Ramos (cell line): ENCODE data around the gene OR6K2.

ENCODE experiments used
- in situ Hi-C: fragments of 300-500 bp; cut with MboI; formaldehyde crosslinking; loops from one replicate; pipeline ENCODE4 v1.14.3; 2022; ENCODE audit warnings: low sequenced_read_pairs; ENCODE audit not compliant: unreplicated experiment

The OR6K2 gene

GRCh38 chr1:158686111-158687009 is 14.1 kb downstream of the OR6K2 start, which contains the start of gene SPTA1:
SPTA1 (minus strand) TSS chr1:158686715; CDS start chr1:158686517, 198 bp downstream.
- in situ Hi-C loops: no loop called here

DNA sequence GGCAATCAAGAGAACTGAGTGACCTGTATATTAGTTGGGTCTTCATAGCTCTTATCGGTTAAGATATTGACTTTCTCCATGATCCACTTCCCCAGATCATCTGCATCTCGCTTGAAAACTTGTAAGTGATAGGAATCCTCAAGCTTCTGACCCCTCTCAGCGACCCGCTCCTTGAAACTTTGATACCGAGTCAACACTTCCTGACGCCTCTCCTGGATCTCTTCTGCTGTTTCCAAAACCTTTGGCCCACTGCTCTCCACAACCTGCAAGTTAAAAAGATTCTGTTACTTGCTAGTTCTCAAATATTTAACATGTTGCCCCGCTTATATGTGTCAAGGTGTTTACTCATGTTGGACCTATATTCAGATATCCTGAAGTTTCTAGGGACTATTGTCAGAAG is 15.4 kb downstream of the OR6K2 start:
- in situ Hi-C loops: no loop called here

GRCh38 chr1:158681606-158682005 is 18.8 kb downstream of the OR6K2 start:
- in situ Hi-C loops: no loop called here

- in situ Hi-C loops: no loop called here
Measured at GRCh38 chr1:158679289-158679688, 21.2 kb downstream of the OR6K2 start.

DNA sequence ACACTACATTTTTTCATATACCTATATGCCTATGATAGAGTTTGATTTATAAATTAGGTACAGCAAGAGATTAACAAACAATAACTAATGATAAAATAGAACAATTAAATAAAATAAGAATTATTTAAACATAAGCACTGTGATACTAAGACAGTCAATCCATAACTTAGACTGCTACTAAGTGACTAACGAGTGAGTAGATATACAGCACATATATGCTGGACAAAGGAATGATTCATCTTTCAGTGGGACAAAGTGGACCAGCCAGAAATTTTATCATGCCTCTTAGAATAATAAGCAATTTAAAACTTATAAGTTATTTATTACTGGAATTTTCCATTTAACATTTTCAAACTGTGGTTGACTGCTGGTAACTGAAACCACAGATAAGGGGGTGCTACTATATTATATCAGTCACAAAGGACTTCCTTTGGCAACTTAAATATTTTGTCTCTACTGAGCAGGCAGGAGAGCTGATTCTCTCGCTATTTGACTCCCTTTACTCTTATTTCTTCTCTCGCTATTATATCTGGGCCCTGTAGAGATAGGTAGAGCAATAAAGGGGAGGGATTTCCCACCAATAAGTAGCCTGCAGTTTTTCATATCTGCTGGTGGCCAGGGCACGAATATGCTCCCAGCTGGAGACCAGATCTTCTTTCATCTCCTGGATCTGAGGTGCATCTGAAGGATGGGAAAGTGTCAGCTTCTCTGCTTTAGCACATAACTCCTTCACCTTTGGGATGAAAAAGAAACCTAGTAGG is 24.7 kb downstream of the OR6K2 start:
- in situ Hi-C loops: no loop called here

DNA sequence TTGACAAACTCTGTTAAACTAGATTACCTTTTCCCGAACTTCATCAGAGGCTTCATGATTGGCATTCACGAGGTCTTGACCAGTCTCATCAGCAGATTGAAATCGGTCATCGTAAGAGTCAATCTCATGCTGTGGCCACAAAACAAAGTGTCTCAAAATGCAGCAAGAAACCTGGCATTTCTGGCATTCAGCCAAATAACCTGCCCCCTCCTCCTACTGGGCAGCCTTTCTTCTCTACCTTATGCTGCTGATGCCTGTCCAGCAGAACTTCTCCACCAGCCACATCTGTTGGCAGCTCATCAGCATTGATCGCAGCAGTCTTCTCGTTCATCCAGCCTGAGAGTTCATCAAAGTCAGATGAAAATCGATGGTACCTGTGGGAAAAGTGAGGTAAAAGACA is 26.1 kb downstream of the OR6K2 start:
- in situ Hi-C loops: no loop called here

DNA sequence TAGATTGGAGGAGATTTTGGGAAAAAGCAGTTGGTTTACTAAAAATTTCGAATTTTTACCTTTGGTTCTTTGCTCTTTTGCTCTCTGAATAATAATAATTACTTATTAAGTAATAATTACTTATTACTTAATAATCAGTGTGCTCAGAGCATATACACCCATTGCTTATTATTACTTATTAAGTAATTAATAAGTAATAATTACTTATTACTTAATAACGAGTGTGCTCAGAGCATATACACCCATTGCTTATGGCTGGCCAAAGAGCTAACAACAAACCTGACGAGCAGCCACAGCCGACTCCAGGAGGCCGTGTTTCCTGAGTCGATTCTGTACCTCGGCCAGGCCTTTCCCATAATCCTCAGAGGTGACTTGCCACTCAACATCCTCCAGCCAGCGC is 34.4 kb downstream of the OR6K2 start:
- in situ Hi-C loops: no loop called here

GRCh38 chr1:158654571-158654970 is 45.9 kb downstream of the OR6K2 start:
- in situ Hi-C loops: no loop called here

GRCh38 chr1:158654086-158654485 is 46.4 kb downstream of the OR6K2 start:
- in situ Hi-C loops: no loop called here

DNA sequence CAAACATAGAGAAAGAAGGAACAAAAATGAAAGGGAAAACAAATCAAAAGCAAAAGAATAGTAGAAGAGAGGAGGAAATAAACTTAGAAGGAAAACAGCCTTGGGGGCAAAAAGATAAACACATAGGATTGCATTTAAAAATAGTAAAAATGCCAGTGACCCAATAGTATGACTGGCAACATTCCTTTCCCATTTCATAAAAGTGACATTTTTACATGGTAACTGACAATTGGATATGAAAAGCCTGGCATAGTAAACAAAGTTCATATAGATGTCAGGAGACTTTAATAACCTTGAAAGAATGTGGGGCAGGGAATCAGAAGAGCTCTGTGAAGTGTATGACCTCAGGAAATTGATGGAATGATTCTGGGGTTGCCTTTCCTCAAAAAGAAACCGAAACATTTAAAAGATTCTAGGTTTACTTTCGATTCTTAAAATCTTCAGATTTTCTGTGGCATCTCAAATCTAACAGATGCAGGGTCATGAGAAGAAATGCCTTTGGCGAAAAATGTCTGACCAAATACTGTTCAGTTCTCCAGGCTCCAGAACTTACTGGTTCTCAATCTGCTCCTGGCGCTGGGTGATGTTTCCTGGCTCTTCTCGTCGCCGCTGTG is 47.6 kb downstream of the OR6K2 start:
- in situ Hi-C loops: no loop called here
